ENCODE data around the gene ACVR1B.

Gene ACVR1B

GRCh38 chr12:51917746-51918453, 33.6 kb upstream of the ACVR1B start:
- no peak for FAIRE-seq

- no peak for FAIRE-seq
These were observed 31.5 kb upstream of the ACVR1B start for GRCh38 chr12:51920046-51920445.

DNA sequence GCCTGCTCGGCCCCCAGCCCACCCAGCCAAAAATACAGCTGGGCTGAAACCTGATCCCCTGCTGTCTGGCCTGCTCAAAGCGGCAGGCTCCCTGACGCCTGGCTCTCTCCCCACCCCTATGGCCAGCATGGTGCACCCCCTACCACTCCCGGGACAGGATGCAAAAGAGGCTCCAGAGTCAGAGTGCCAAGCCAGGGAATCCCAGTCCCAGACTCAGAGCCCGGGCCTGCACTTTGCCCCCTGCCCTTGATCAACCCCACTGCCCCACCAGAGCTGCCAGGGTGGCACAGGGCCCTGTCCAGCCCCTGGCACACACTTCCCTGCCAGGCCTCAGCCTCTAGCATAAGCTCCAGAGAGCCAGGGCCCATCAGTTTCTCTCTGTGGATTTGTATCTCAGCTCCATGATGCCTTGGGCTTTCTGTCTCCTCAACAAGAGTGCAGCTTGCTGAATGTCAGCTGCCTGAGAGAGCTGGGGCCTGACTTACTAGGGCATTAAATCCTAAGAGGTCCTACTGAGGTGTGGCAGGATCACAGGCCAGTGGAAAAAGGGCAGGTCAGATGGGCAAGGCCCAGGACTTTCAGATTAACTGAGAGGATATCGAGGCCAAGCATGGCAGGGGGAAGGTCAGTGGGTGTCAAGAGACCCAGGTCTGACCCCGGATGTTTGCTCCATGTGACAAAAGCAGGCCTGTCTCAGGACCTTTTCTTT, 30.3 kb upstream of the ACVR1B start:
- FAIRE-seq = no peak

DNA sequence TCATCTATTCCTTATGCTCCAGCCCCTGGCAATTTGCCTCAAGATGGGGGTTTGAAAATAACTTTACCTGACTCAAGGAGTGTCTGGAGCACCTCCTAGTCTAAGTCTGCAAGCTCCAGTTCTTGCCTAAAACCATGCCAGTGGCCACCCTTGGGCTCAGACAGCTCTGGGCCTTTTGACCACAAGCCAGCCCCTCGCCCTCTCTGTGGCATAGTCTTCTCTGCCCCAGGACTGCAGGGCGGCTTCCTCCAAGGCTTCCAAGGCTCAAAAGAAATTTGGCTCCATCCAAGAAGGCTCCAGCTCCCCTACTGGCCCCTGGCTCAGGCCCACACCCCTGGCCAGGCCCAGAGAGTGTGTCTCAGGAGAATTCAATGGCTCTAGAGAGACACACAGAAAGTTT, 29.4 kb upstream of the ACVR1B start:
- FAIRE-seq = no peak

- no peak for FAIRE-seq
These were observed 28.6 kb upstream of the ACVR1B start for GRCh38 chr12:51922762-51923505.

DNA sequence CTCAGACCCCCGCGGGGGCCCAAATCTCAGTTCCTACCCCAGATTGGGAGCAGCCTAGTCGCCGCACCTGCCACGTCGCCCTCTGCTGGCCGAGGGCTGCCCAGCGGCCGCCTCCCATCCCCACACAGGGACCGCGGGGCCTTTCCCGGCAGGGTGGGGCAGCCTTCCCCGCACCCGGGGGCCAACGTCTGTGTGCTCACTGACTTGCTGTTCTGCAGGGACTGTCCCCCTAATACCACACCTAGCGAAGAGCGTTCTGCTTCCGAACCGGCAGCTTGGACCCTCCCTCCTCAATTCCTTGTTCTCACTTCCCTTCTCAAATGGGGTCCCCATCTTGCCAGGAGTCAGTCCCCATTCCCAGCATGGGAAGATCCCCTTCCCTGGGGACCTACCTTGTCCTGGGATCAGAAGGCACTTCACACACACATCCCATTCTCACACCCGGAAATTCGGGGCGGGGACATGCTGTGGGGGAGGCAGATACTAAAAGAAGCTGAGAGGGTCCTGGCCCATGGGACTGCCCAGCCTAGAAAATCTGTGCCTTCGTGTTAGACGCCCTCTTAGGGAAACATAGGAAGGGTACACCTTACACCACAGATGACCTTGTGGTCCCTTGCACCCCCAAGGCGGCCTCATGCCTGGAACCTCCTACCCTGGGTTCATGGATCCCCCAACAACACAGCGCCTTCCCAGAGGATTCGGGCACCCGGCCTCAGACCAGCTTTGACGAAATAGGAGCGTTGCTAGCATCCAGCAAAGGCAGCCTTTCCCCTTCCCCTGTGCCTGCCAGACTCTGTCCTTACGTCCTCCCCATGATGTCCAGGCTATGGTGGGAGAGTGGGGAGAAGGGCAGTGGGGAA, 27.8 kb upstream of the ACVR1B start:
- no peak for FAIRE-seq

DNA sequence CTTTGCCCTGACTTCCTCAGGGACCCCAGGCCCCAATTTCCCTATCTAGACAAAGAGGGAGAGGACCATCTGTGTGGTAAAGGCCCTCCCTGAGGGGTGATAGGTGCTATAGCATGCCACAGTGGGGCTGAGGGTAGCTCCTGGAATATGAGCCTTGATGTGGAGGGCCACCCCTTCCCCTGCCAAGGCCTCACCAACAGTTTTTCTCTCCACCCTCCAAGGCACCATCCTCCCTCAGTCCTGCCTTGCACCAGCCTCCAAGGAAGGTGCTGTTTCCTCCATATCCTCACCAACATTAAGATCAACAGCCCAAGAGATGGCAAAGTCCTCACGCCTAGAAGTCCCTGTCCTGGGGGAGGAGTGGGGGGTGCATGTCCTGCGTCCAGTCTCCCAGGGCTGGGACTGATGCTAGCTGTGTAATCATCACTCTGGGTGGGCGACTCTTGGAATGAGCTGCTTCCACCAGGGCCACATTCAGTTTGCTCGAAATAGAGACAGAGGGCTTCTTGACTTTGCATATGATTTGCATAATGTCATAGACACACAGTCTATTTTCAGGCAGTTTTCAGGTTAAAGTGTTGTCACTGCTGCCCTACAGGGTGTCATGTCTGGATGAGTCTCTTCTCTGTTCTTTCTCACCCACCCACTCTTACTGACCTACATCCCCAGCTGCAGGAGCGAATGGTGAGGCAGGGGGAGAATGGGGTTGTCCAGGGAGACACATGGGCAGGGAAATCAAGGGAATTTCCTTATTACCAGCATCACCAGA, 26.8 kb upstream of the ACVR1B start:
- no peak for FAIRE-seq

DNA sequence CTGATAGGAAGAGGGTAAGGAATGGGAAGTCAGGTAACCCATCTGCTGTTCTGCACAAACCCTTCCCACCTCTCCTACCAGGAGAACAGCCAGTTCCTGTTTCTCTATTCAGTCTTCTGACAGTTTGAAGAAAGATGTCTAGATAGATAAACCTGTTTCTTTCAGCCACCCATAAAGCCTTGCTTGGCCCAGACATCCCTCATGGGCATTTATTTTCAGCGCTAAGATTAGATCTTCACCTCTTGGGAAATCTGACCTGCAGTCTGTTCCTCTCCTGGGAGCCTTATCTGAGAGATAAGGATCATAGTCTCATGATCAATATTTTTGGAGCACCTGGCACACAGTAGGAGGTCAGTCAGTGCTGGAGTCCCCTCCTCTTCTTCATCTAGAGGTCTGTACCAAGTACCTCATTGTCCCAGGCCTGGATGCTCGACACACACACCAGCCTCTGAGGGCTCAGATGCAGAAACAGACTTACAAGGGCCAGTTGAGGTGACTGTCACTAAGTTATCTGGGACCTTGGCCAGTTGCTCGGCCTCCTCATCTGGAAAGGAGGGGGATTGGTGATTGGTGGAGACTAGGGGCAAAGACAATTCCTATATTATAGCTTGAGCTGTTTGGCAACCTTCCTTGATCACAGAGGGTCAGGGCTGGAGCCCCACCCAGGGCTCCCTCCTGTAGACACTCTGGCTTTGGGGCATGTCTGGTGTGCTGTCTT, 26.0 kb upstream of the ACVR1B start:
- no peak for FAIRE-seq

DNA sequence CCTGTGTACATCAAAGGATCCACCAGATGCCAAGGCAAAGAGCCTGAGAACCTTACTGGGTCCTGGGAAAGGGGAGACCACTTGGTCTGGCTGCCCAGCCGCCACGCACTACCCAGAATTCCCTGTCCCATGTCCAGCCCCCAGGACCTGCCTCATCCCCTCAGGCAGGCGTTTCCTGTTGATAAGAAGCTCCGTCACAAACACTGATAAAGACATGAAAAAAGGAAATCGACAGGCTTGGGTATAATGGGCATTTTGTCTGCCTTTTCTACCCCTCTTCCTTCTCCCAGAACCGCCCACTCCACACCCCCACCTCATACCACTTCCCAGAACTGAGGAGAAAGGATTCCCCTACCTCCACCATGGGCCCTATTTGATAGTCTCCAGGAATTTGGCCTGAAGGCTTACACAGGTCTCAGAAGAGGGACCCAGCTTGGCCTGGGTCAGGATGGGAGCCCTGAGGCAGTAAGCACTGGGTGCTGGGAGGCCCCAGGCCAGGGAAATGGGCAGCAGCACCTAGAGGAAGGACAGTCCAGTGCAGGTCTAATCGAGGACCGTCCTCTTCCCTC, 25.4 kb upstream of the ACVR1B start:
- FAIRE-seq = no peak

GRCh38 chr12:51926718-51927117, 24.8 kb upstream of the ACVR1B start:
- FAIRE-seq = no peak

DNA sequence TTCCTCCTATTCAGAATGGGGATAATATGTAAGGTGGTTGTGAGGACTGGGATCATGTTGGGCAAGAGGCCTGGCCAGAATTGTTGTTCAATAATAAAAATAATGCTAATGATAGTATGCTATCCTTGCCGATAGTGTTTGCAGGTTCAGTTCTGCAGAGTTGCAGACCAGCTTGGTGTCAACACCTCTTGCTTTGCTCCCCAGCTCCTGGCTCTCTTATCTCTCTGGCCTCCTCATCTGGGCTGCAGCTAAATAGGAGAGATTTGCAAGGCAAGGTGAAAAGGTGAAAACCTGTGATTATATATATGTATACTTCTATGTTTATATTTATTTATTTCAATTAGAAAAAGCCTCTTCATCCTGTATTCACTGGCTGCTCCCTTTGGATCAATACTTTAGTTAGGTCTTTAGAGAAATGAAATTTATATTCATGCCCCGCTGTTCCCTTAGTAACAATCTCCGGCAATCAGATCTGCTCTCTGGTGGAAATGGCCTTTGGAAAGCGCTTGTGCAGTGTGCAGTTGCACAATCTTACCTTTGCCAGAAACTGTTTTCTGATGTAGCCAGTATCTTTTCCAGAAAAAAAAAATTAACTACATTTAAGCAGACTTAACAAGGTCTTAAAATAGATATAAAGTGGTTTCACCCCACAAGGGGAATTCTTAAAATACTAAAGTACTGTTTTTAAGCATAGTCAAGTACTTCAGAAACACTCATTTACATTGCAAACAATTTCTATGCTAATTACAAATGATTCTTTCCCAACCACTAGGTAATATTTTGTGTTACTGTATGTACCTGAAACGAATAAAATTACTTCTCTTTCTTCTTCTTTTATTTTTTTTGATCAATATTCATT, 19.1 kb upstream of the ACVR1B start:
- no peak for FAIRE-seq

DNA sequence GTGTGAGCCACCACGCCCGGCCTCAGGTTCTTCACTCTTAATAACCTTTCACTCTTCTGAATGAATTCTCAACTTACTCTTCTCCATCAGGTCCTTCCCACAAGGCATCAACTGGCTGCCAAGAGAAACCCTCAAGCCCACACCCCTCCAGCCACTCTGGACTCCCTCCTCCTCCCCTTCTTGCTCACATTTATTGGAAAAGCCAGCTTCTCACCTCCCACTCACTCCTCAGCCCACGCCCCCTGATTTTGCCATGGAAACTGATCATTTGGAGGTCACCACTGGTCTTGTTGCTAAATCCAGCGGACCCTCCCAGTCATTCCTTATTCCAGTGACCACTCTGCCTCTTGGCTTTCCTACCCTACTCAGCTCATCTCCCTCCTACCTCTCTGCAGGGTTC, 17.4 kb upstream of the ACVR1B start:
- no peak for FAIRE-seq

- no peak for FAIRE-seq
These were observed 13.6 kb upstream of the ACVR1B start for GRCh38 chr12:51937926-51938325.

DNA sequence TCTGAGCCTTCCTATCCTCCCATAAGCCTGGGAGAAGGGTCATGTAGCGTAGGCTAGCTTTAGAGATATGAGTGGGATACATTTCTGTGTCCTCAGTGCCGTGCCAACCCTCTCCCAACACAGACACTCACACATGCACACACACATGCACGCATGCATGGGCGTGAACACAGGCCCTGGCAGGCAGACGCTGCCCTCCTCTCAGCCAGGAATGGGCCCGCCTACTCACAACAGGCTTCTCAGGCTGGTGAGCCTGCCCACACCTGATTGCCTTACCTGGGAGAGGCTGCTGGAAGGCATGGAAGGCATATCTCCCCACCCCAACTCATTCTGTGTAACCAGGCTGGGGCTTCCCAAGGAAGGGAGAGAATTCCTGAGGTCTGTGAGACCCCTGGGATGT, 12.8 kb upstream of the ACVR1B start:
- FAIRE-seq = no peak

DNA sequence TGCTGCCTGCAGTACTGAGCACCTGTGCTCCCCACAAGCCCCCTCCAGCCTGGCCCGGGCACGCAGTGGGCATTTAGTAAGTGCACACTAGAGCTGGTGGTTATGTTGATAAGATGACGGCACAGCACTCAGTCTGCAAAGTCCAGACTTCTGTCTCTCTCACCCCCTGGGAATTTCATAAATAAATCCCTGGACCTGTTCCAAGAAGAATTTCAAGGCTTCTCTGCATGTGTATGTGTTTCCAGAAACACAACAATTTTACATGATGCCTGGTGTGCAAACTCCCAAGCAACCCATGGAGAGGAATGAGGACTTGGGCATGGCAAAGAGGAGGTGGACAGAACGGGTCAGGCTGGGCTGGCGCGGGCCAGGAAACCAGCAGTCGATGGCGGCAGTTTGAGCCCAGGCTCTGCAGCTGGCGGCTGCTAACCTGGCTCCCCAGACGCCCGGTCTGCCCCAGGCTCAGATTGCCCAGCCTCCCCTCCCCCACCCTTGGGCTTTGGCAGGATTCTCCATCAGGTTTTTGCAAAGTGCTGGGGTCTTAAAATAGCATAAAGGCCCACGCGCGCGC, 10.4 kb upstream of the ACVR1B start:
- no peak for FAIRE-seq

DNA sequence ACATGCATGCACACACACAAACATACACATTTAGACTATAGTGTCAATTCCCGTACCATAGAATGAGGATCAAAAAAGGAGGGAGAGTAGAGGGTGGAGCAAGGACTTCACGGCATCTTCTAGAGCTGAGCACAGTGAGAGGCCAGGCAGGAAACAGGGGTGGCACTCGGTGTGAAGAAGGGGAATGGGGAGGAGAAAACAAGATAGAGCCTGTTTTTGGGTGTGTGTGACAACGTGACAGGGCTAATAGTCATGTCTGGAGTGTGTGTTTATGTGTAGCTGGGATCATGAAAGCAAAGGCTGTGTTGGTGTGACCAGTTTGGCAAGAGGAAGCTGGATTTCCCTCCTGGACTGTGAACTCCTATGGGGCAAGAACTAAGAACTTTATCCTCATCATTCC, 9.9 kb upstream of the ACVR1B start:
- no peak for FAIRE-seq

- no peak for FAIRE-seq
These were observed 9.4 kb upstream of the ACVR1B start for GRCh38 chr12:51942056-51942455.

- no peak for FAIRE-seq
These were observed 8.9 kb upstream of the ACVR1B start for GRCh38 chr12:51942501-51943000.

DNA sequence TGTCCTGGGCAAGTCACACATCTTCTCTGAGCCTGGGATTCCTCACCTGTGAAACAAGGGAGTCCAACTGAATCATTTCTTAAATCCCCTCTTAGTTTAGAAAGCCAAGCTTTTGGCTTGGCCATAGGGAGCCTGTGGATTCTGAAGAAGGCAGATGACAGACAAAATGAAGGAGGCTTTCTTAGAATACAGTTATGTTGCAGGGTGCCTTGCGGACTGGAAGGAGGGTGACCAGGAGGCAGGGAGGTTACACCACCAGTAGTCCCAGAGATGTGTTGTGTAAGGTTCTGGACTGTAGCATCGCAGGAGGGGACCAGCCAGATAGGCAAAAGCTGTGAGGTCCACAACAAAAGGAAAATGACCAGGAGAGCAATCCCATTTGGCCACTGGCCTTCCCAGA, 8.2 kb upstream of the ACVR1B start:
- FAIRE-seq = no peak

Measured in A204.1 (cell line).